HL-60 (cell line): ENCODE results near the gene USP24.

Source experiments
- DNase-seq, 2 experiments: peaks; one replicate each; pipeline ENCODE4 v3.0.0-alpha.2; 2010 to 2020; ENCODE audit warnings: low read depth in 1 of 2, low spot score in 1 of 2
- H3K27ac ChIP-seq: fragments of 250-450 bp; sonication (Bioruptor Pico); replicated peaks from 2 replicates; pipeline ENCODE4 v1.5.1; 2020; ENCODE audit warnings: mild to moderate bottlenecking, moderate library complexity
- H3K27me3 ChIP-seq: fragments of 250-450 bp; sonication (Bioruptor Pico); 2 replicates; pipeline ENCODE4 v1.5.1; 2021; ENCODE audit warnings: mild to moderate bottlenecking, moderate library complexity; ENCODE audit not compliant: insufficient read depth, poor library complexity, severe bottlenecking
- H3K4me3 ChIP-seq: replicated peaks from 2 replicates; pipeline ENCODE4 v1.5.1; 2011; ENCODE audit warnings: mild to moderate bottlenecking, control low read depth, low read length; ENCODE audit not compliant: insufficient read depth
- CTCF ChIP-seq: IDR thresholded peaks from one replicate; pipeline ENCODE4 v1.5.1; 2011; ENCODE audit warnings: low read length, control low read depth, inconsistent platforms; ENCODE audit not compliant: insufficient read depth
- GABPA ChIP-seq: IDR thresholded peaks from 2 replicates; pipeline ENCODE4 v1.6.1; 2012; ENCODE audit warnings: low read depth
- POLR2AphosphoS5 ChIP-seq: IDR thresholded peaks from 2 replicates; pipeline ENCODE4 v1.6.1; 2012; ENCODE audit warnings: low read depth
- SPI1 ChIP-seq: IDR thresholded peaks from 2 replicates; pipeline ENCODE4 v1.6.1; 2012; ENCODE audit warnings: low read depth, mild to moderate bottlenecking, borderline replicate concordance
- TF ChIP-seq, protein P1 (sequence below): IDR thresholded peaks from 2 replicates; pipeline ENCODE4 v1.6.1; 2012; ENCODE audit warnings: low read depth; ENCODE audit not compliant: insufficient replicate concordance

The USP24 gene

DNA sequence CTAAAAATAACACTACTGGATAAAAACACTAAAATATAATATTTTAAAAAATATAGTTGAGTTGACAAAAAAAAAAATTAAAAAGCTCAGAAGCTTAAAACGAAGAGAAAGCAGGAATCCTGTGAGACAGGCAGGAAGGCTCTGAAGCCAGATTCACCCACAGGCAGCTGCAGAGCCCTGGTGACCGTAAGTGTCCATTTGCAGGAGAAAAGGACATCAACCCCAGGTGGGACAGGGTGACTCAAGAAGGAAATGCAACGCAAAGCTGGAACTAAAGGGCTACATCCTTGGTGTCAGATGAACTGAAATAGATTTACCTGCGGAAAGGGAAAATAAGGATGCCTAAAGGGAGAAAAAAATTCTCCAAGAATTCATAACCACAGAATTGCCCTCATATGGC, 46.8 kb downstream of the USP24 start:
- DNase-seq: no peak
- H3K4me3 ChIP-seq: no peak overlapping the region
- no peaks in the 10 kb centered on the region for H3K27me3 ChIP-seq
- no peak overlapping the region for H3K27ac ChIP-seq
- TF ChIP-seq CTCF: no peak
- no peak for TF ChIP-seq GABPA
- TF ChIP-seq, protein P1, sequence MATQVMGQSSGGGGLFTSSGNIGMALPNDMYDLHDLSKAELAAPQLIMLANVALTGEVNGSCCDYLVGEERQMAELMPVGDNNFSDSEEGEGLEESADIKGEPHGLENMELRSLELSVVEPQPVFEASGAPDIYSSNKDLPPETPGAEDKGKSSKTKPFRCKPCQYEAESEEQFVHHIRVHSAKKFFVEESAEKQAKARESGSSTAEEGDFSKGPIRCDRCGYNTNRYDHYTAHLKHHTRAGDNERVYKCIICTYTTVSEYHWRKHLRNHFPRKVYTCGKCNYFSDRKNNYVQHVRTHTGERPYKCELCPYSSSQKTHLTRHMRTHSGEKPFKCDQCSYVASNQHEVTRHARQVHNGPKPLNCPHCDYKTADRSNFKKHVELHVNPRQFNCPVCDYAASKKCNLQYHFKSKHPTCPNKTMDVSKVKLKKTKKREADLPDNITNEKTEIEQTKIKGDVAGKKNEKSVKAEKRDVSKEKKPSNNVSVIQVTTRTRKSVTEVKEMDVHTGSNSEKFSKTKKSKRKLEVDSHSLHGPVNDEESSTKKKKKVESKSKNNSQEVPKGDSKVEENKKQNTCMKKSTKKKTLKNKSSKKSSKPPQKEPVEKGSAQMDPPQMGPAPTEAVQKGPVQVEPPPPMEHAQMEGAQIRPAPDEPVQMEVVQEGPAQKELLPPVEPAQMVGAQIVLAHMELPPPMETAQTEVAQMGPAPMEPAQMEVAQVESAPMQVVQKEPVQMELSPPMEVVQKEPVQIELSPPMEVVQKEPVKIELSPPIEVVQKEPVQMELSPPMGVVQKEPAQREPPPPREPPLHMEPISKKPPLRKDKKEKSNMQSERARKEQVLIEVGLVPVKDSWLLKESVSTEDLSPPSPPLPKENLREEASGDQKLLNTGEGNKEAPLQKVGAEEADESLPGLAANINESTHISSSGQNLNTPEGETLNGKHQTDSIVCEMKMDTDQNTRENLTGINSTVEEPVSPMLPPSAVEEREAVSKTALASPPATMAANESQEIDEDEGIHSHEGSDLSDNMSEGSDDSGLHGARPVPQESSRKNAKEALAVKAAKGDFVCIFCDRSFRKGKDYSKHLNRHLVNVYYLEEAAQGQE: no peak
- no peak for TF ChIP-seq SPI1
- TF ChIP-seq POLR2AphosphoS5: no peak

- no peak for DNase-seq
- TF ChIP-seq CTCF (no peak), GABPA (no peak), POLR2AphosphoS5 (no peak), SPI1 (no peak)
- TF ChIP-seq, protein P1: no peak
- H3K27ac ChIP-seq: no peak overlapping the region
These were observed 47.8 kb downstream of the USP24 start for GRCh38 chr1:55167224-55167871.

GRCh38 chr1:55164906-55165305, 50.3 kb downstream of the USP24 start:
- Histone ChIP-seq H3K27me3 (no peaks in the 10 kb centered on the region), H3K4me3 (no peak overlapping the region), H3K27ac (no peak overlapping the region)
- TF ChIP-seq GABPA: no peak
- TF ChIP-seq POLR2AphosphoS5: no peak
- TF ChIP-seq, protein P1: no peak
- TF ChIP-seq SPI1: no peak
- no peak for TF ChIP-seq CTCF
- DNase-seq: no peak

More at GRCh38 chr1:55167224-55167871, 47.8 kb downstream of the USP24 start:
- Histone ChIP-seq H3K4me3 (no peak overlapping the region), H3K27me3 (no peaks in the 10 kb centered on the region)
